ENCODE results near the gene ANKS1B.

DNA sequence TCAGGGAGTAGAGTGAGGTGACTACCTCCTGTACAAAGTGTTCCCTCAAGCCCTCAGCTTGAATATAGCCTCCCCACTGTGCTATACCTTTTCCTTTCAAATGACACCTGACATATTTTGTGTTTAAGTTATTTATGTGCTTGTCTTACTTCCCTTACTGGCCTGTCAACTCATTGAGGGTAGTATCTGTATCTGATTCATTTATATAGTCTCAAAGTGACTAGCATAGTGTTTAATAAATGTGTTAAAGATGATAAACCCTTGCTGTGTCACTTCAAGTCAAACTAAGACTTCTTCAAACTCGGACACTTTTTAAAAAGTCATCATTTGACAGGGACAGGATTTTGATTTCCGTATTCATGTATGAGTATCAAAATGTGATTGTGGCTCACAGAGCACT, 1287.5 kb downstream of the ANKS1B start:
- TF ChIP-seq, protein P1, sequence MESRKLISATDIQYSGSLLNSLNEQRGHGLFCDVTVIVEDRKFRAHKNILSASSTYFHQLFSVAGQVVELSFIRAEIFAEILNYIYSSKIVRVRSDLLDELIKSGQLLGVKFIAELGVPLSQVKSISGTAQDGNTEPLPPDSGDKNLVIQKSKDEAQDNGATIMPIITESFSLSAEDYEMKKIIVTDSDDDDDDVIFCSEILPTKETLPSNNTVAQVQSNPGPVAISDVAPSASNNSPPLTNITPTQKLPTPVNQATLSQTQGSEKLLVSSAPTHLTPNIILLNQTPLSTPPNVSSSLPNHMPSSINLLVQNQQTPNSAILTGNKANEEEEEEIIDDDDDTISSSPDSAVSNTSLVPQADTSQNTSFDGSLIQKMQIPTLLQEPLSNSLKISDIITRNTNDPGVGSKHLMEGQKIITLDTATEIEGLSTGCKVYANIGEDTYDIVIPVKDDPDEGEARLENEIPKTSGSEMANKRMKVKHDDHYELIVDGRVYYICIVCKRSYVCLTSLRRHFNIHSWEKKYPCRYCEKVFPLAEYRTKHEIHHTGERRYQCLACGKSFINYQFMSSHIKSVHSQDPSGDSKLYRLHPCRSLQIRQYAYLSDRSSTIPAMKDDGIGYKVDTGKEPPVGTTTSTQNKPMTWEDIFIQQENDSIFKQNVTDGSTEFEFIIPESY (IDR thresholded peaks at IDR 0.05) = no peak
- TF ChIP-seq, protein P2, sequence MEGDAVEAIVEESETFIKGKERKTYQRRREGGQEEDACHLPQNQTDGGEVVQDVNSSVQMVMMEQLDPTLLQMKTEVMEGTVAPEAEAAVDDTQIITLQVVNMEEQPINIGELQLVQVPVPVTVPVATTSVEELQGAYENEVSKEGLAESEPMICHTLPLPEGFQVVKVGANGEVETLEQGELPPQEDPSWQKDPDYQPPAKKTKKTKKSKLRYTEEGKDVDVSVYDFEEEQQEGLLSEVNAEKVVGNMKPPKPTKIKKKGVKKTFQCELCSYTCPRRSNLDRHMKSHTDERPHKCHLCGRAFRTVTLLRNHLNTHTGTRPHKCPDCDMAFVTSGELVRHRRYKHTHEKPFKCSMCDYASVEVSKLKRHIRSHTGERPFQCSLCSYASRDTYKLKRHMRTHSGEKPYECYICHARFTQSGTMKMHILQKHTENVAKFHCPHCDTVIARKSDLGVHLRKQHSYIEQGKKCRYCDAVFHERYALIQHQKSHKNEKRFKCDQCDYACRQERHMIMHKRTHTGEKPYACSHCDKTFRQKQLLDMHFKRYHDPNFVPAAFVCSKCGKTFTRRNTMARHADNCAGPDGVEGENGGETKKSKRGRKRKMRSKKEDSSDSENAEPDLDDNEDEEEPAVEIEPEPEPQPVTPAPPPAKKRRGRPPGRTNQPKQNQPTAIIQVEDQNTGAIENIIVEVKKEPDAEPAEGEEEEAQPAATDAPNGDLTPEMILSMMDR (IDR thresholded peaks at IDR 0.05; ENCODE audit: low read depth, low read length, missing input control) = no peak
